Measurements from ENCODE around the gene DACT1.
"Not testable (repeated sequence)": the region's sequence is repeated elsewhere in the genome, so short reads cannot be mapped to it uniquely, and the experiment has no call there.

DACT1 gene

GRCh38 chr14:58637391-58638230 lies at the start of gene DACT1:
TSS of gene DACT1 (plus strand) at chr14:58637962. CDS start at chr14:58638203, 241 bp downstream.
- no peak for DNase-seq (ENCODE audit: low read depth)

GRCh38 chr14:58588321-58588720 lies 49.4 kb upstream of the DACT1 start:
- not testable (repeated sequence) for DNase-seq (ENCODE audit: low read depth)

DNA sequence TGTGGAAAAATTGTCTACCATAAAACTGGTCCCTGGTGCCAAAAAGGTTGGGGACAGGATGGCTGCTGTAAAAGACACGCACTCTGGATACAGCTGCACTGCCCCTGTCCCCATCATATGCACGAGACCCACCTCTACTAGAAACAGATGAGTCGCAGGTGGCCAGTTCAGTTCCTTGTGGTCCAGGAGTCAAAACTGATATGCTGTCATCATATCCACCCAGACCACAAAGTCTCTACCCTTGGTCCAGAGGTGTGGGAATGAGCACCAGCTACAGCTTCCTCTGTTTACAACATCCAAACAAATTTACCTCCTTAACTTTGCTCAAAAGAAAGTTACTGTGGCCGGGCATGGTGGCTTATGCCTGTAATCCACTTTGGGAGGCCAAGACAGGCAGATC lies 43.8 kb upstream of the DACT1 start:
- no peak for DNase-seq (ENCODE audit: low read depth)

GRCh38 chr14:58597041-58597440 lies 40.7 kb upstream of the DACT1 start:
- no peak for DNase-seq (ENCODE audit: low read depth)

- DNase-seq (ENCODE audit: low read depth), result no peak
Observed at GRCh38 chr14:58598028-58598803, 39.5 kb upstream of the DACT1 start.

GRCh38 chr14:58598804-58599525 lies 38.8 kb upstream of the DACT1 start:
- DNase-seq (ENCODE audit: low read depth), result no peak

- no peak for DNase-seq (ENCODE audit: low read depth)
Observed at GRCh38 chr14:58599707-58600106, 38.1 kb upstream of the DACT1 start.

- no peak for DNase-seq (ENCODE audit: low read depth)
Observed at GRCh38 chr14:58605465-58605864, 32.3 kb upstream of the DACT1 start.

- DNase-seq (ENCODE audit: low read depth), result no peak
Observed at GRCh38 chr14:58607131-58607951, 30.4 kb upstream of the DACT1 start.

- peak; percentile 61 for DNase-seq (ENCODE audit: low read depth)
Observed at GRCh38 chr14:58607952-58608317, 29.8 kb upstream of the DACT1 start.

- no peak for DNase-seq (ENCODE audit: low read depth)
Observed at GRCh38 chr14:58617619-58618018, 20.1 kb upstream of the DACT1 start.

- DNase-seq (ENCODE audit: low read depth), result no peak
Observed at GRCh38 chr14:58620011-58620410, 17.8 kb upstream of the DACT1 start.

DNA sequence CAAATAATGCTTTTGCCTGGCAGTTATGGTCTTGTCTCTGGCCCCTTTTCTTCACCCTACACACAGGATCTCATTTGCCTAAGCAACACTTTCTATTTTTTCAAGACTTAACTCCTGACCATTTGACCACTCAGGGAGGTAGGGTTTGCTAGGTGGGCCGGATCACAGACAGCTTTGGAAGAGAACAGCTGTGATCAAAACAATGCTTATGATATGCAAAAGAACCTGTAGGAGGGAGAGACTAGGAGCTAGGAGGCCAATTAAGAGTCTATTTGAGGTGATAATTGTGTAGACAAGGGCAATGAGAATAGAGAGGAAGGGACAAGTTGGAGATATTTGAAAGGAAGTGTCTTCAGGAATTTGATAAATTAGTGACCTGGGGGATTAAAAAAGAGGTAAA lies 12.3 kb upstream of the DACT1 start:
- no peak for DNase-seq (ENCODE audit: low read depth)

- DNase-seq (ENCODE audit: low read depth), result peak; percentile 77
Observed at GRCh38 chr14:58626431-58626831, 11.3 kb upstream of the DACT1 start.

- DNase-seq (ENCODE audit: low read depth), result no peak
Observed at GRCh38 chr14:58628406-58628805, 9.4 kb upstream of the DACT1 start.

GRCh38 chr14:58629281-58629680 lies 8.5 kb upstream of the DACT1 start:
- no peak for DNase-seq (ENCODE audit: low read depth)

GRCh38 chr14:58631732-58632131 lies 6.0 kb upstream of the DACT1 start:
- DNase-seq (ENCODE audit: low read depth), result no peak

- DNase-seq (ENCODE audit: low read depth), result no peak
Observed at GRCh38 chr14:58633831-58634230, 3.9 kb upstream of the DACT1 start.

DNA sequence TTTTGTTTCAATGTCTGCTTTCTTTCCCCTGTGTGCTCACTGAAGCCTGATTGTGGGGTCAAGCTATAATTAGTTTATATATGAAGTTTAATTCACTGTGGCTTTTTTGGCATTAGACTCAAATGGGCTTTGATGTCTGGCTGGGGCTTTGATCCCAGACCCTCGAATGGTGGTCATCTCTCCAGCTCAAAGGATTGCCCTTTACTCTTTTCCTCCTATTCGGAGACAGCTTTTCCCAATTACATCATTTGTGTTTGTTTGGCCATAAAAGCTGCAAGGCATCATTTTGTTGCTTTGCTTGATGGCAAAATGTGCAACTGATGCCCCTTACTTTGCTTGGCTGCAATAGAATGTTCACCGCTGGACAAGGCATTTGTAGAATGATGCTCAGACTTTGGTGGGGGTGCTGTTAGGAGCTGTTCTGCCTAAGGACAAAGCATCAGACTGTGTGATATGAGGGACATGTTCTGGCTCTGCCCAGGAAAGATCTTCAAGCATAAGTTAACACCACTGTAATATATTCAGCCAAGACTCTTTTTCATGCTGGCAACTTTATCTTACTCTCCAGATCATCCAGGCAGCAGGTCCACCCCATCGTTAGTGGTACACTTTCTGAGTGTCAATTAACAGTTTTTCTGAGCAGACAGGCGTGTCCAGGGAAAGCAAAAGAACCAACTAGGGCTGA lies 3.2 kb upstream of the DACT1 start:
- DNase-seq (ENCODE audit: low read depth), result no peak

- DNase-seq (ENCODE audit: low read depth), result no peak
Observed at GRCh38 chr14:58635091-58635830, 2.5 kb upstream of the DACT1 start.
